Stimulated activated CD8-positive, alpha-beta memory T cell treated with anti-CD3 and anti-CD28 coated beads, Interleukin-4, amount 100 ng/mL, for 24 hours (primary cell): Measurements from ENCODE around the gene PPP2R5B.

Experiments
- DNase-seq: peaks from one replicate; pipeline ENCODE4 v3.0.0-alpha.2; 2020; ENCODE audit warnings: low read depth

PPP2R5B gene

GRCh38 chr11:64923944-64924909, at the start of gene PPP2R5B:
TSS of gene PPP2R5B (plus strand) at chr11:64924689. CDS start at chr11:64925735, 1,046 bp downstream.
- peak; percentile 86 for DNase-seq

GRCh38 chr11:64875369-64876228, 48.9 kb upstream of the PPP2R5B start:
- DNase-seq: no peak

GRCh38 chr11:64876229-64876750, 48.2 kb upstream of the PPP2R5B start:
- DNase-seq: no peak

- no peak for DNase-seq
These were observed 47.6 kb upstream of the PPP2R5B start for GRCh38 chr11:64876835-64877341.

GRCh38 chr11:64877390-64878222, 46.9 kb upstream of the PPP2R5B start:
- no peak for DNase-seq

GRCh38 chr11:64878223-64878493, 46.3 kb upstream of the PPP2R5B start:
- no peak for DNase-seq

GRCh38 chr11:64878494-64879243, 45.8 kb upstream of the PPP2R5B start, which contains the start of gene EHD1:
TSS of gene EHD1 (minus strand) at chr11:64878621. CDS start at chr11:64878464, 157 bp downstream.
- peak; percentile 99 for DNase-seq

GRCh38 chr11:64879244-64879900, 45.1 kb upstream of the PPP2R5B start:
- DNase-seq: no peak

- no peak for DNase-seq
These were observed 44.1 kb upstream of the PPP2R5B start for GRCh38 chr11:64880240-64881001.

- DNase-seq: no peak
These were observed 43.0 kb upstream of the PPP2R5B start for GRCh38 chr11:64881476-64881875.

GRCh38 chr11:64882243-64882642, 42.2 kb upstream of the PPP2R5B start:
- no peak for DNase-seq

GRCh38 chr11:64883575-64883974, 40.9 kb upstream of the PPP2R5B start:
- no peak for DNase-seq

- DNase-seq: no peak
These were observed 40.5 kb upstream of the PPP2R5B start for GRCh38 chr11:64884019-64884418.

GRCh38 chr11:64885367-64886286, 38.9 kb upstream of the PPP2R5B start:
- no peak for DNase-seq

GRCh38 chr11:64887234-64887756, 37.2 kb upstream of the PPP2R5B start:
- DNase-seq: no peak

GRCh38 chr11:64887757-64888405, 36.6 kb upstream of the PPP2R5B start:
- DNase-seq: peak; percentile 72

- DNase-seq: no peak
These were observed 36.1 kb upstream of the PPP2R5B start for GRCh38 chr11:64888406-64888728.
